ENCODE data around the gene SPPL2A. TPM values are rescaled to one million over a fixed set of nuclear protein-coding genes. Genes with fewer than 3 reads are reported as not detected.

Gene SPPL2A
- total and polyA plus RNA-seq, 9 of the 15 experiments (the other 6 are each of a cell fraction or from before 2014, with no cell fraction given): 9.8 to 66.1 (median 38.0) TPM

GRCh38 chr15:50686469-50687301, 78.8 kb downstream of the SPPL2A start, which contains the start of gene TRPM7 (continued):
- TF ChIP-seq MLX (CRISPR knock-in tag; conservative IDR thresholded peaks at IDR 0.05): peak; percentile 29 to 83; a peak in 1 of 4 replicates
- peak; percentile 65 for TF ChIP-seq ARID4B (CRISPR knock-in tag; IDR thresholded peaks at IDR 0.05)
- 0 out of 2 replicates have a peak, but pooled peaks have one; percentile 12 for TF ChIP-seq ZNF324 (CRISPR knock-in tag; IDR thresholded peaks at IDR 0.05)
- TF ChIP-seq, protein P1, sequence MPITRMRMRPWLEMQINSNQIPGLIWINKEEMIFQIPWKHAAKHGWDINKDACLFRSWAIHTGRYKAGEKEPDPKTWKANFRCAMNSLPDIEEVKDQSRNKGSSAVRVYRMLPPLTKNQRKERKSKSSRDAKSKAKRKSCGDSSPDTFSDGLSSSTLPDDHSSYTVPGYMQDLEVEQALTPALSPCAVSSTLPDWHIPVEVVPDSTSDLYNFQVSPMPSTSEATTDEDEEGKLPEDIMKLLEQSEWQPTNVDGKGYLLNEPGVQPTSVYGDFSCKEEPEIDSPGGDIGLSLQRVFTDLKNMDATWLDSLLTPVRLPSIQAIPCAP (CRISPR knock-in tag; IDR thresholded peaks at IDR 0.05; ENCODE audit: borderline replicate concordance): no peak
- peak; percentile 74; the same call in 1 of the 2 replicates for TF ChIP-seq CREB3 (tag; conservative IDR thresholded peaks at IDR 0.05; ENCODE audit: low read depth)
- TF ChIP-seq, protein P2, sequence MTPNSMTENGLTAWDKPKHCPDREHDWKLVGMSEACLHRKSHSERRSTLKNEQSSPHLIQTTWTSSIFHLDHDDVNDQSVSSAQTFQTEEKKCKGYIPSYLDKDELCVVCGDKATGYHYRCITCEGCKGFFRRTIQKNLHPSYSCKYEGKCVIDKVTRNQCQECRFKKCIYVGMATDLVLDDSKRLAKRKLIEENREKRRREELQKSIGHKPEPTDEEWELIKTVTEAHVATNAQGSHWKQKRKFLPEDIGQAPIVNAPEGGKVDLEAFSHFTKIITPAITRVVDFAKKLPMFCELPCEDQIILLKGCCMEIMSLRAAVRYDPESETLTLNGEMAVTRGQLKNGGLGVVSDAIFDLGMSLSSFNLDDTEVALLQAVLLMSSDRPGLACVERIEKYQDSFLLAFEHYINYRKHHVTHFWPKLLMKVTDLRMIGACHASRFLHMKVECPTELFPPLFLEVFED (CRISPR knock-in tag; conservative IDR thresholded peaks at IDR 0.05): no peak
- peak; percentile 50 for TF ChIP-seq E2F3 (CRISPR knock-in tag; IDR thresholded peaks at IDR 0.05)
- peak; percentile 95 for TF ChIP-seq L3MBTL2 (IDR thresholded peaks at IDR 0.05)
- TF ChIP-seq HDAC2 (IDR thresholded peaks at IDR 0.05): peak; percentile 13; the same call in 1 of the 2 replicates
- TF ChIP-seq, protein P3, sequence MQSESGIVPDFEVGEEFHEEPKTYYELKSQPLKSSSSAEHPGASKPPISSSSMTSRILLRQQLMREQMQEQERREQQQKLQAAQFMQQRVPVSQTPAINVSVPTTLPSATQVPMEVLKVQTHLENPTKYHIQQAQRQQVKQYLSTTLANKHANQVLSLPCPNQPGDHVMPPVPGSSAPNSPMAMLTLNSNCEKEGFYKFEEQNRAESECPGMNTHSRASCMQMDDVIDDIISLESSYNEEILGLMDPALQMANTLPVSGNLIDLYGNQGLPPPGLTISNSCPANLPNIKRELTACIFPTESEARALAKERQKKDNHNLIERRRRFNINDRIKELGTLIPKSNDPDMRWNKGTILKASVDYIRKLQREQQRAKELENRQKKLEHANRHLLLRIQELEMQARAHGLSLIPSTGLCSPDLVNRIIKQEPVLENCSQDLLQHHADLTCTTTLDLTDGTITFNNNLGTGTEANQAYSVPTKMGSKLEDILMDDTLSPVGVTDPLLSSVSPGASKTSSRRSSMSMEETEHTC (IDR thresholded peaks at IDR 0.05): peak; percentile 81
- peak; percentile 32 for TF ChIP-seq NEUROD1 (IDR thresholded peaks at IDR 0.05; ENCODE audit: borderline replicate concordance, low read depth, low read length, partially characterized antibody)
- no peak for TF ChIP-seq TCF7 (IDR thresholded peaks at IDR 0.05; ENCODE audit: borderline replicate concordance)
- TF ChIP-seq ZNF174 (CRISPR knock-in tag; IDR thresholded peaks at IDR 0.05): no peak
- TF ChIP-seq USF1 (CRISPR knock-in tag; IDR thresholded peaks at IDR 0.05): peak; percentile 93
- peak; percentile 24; the same call in 1 of the 2 replicates for TF ChIP-seq ZNF175 (CRISPR knock-in tag; IDR thresholded peaks at IDR 0.05; ENCODE audit: low read depth)
